Brain microvascular endothelial cell (primary cell): Measurements from ENCODE around the gene MTNR1A.

ENCODE experiments used
- DNase-seq: peaks from one replicate; pipeline ENCODE4 v3.0.0-alpha.2; 2020
- H3K27ac ChIP-seq: fragments of 250-450 bp; sonication (Bioruptor Pico); 2 replicates; pipeline ENCODE4 v1.5.1; 2020; ENCODE audit warnings: mild to moderate bottlenecking, moderate library complexity
- H3K27me3 ChIP-seq: fragments of 250-450 bp; sonication (Bioruptor Pico); replicated peaks from 2 replicates; pipeline ENCODE4 v1.5.1; 2020; ENCODE audit warnings: mild to moderate bottlenecking
- H3K36me3 ChIP-seq: fragments of 250-450 bp; sonication (Bioruptor Pico); replicated peaks from 2 replicates; pipeline ENCODE4 v1.5.1; 2020; ENCODE audit warnings: mild to moderate bottlenecking
- H3K4me3 ChIP-seq: 2 replicates; pipeline ENCODE4 v1.5.1; 2011; ENCODE audit warnings: low read depth, mild to moderate bottlenecking, control low read depth, low read length, moderate library complexity
- CTCF ChIP-seq: IDR thresholded peaks from 2 replicates; pipeline ENCODE4 v1.5.1; 2011; ENCODE audit warnings: low read depth, mild to moderate bottlenecking, moderate library complexity, low read length, control low read depth, inconsistent platforms; ENCODE audit errors: missing control alignments
- in situ Hi-C: cut with HindIII; loops from 2 replicates; pipeline ENCODE4 v1.10.0; 2017; ENCODE audit warnings: low sequenced_read_pairs, low pct_ligation_motif_present

MTNR1A gene

GRCh38 chr4:186581421-186581820, 26.1 kb upstream of the MTNR1A start:
- Histone ChIP-seq H3K27ac (no peak overlapping the region), H3K27me3 (no peaks in the 10 kb centered on the region), H3K4me3 (no peak overlapping the region), H3K36me3 (peaks cover 10% of the 10 kb centered on the region)
- TF ChIP-seq CTCF = no peak
- no peak for DNase-seq
- in situ Hi-C loops = loop anchor here (25.0 kb wide), 1 partner anchor 294 kb away; no protein-coding TSS in a partner anchor

GRCh38 chr4:186580669-186581068, 25.3 kb upstream of the MTNR1A start:
- Histone ChIP-seq H3K27ac (no peak overlapping the region), H3K27me3 (no peaks in the 10 kb centered on the region), H3K36me3 (peaks cover 10% of the 10 kb centered on the region), H3K4me3 (no peak overlapping the region)
- DNase-seq = no peak
- TF ChIP-seq CTCF = no peak
- in situ Hi-C loops = loop anchor here (25.0 kb wide), 1 partner anchor 293 kb away; no protein-coding TSS in a partner anchor

GRCh38 chr4:186570193-186570996, 15.0 kb upstream of the MTNR1A start:
- no peaks in the 10 kb centered on the region for H3K36me3 ChIP-seq
- H3K4me3 ChIP-seq = peak overlapping the region; percentile 39
- in situ Hi-C loops = no loop called here
- no peak for TF ChIP-seq CTCF
- peak overlapping the region; percentile 36 for H3K27ac ChIP-seq
- no peaks in the 10 kb centered on the region for H3K27me3 ChIP-seq
- DNase-seq = peak; percentile 68

GRCh38 chr4:186569533-186570192, 14.3 kb upstream of the MTNR1A start:
- Histone ChIP-seq H3K27me3 (no peaks in the 10 kb centered on the region), H3K4me3 (peak overlapping the region; percentile 39), H3K36me3 (no peaks in the 10 kb centered on the region), H3K27ac (peak overlapping the region; percentile 36)
- TF ChIP-seq CTCF = no peak
- in situ Hi-C loops = no loop called here
- no peak for DNase-seq

- no peak for DNase-seq
- Histone ChIP-seq H3K27ac (no peak overlapping the region), H3K36me3 (no peaks in the 10 kb centered on the region), H3K27me3 (no peaks in the 10 kb centered on the region), H3K4me3 (no peak overlapping the region)
- in situ Hi-C loops = no loop called here
- no peak for TF ChIP-seq CTCF
Observed at GRCh38 chr4:186566068-186566467, 10.7 kb upstream of the MTNR1A start.
